ENCODE measurements around the gene NAXE. TPM values are rescaled to one million over a fixed set of nuclear protein-coding genes. Genes with fewer than 3 reads are reported as not detected.

NAXE gene
- total RNA-seq, 1 experiment from 2014 or later = 96.6 TPM

DNA sequence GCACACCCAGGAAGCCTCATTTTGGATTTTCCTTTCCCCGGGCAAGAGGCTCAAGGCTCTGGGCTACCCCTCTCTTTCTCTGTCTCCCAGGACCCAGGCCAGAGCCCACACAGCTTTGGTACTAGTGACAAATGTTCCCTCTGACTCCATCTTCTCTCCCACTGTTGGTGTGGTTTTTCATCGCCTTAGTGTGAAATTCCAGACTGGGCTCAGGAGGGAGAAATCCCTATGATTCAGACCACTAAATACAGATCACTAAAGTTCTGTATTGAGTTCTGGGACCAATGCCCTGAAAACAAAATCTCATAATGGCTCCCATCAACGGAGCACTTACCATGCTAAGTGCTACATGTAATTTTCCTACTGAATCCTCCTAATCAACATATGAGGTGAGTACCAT is 45.3 kb upstream of the NAXE start:
- Histone ChIP-seq H3K23me2 (ENCODE audit: insufficient read length, low read depth, low read length, poor library complexity, severe bottlenecking) (no peaks in the 10 kb centered on the region), H3K4me1 (ENCODE audit: insufficient read depth, low read length) (no peaks in the 10 kb centered on the region), H2BK15ac (ENCODE audit: low read depth, low read length) (no peak overlapping the region), H3K4ac (ENCODE audit: low read depth, low read length) (no peak overlapping the region), H4K91ac (ENCODE audit: insufficient read length, low read depth, low read length) (no peak overlapping the region), H4K8ac (replicated peaks; ENCODE audit: insufficient read length, low read depth, low read length) (no peak overlapping the region), H3K79me2 (ENCODE audit: insufficient read depth, low read length) (no peaks in the 10 kb centered on the region), H2AFZ (ENCODE audit: low read length) (no peak overlapping the region), H3K9ac (ENCODE audit: extremely low read depth, insufficient read length, low read length) (no peak overlapping the region), H3K9me3 (ENCODE audit: control insufficient read depth, low read depth, low read length) (no peaks in the 10 kb centered on the region), H3K79me1 (ENCODE audit: insufficient read depth, low read depth, low read length, poor library complexity, severe bottlenecking) (no peaks in the 10 kb centered on the region), H3K23ac (ENCODE audit: insufficient read length, low read depth, low read length) (no peak overlapping the region), H2AK5ac (ENCODE audit: insufficient read length, low read length) (no peak overlapping the region), H2BK20ac (ENCODE audit: low read depth, low read length, poor library complexity, severe bottlenecking) (no peak overlapping the region), H3K4me2 (ENCODE audit: insufficient read depth, insufficient read length, low read length) (no peak overlapping the region), H2BK120ac (ENCODE audit: low read depth, low read length, poor library complexity, severe bottlenecking) (no peak overlapping the region), H3T11ph (ENCODE audit: low read length) (no peak overlapping the region), H3K14ac (ENCODE audit: insufficient read depth, low read length) (no peak overlapping the region), H3K27me3 (ENCODE audit: insufficient read depth, low read length) (no peaks in the 10 kb centered on the region), H2BK12ac (ENCODE audit: insufficient read length, low read depth, low read length) (no peak overlapping the region), H3K56ac (ENCODE audit: insufficient read length, low read depth, low read length) (no peak overlapping the region), H4K5ac (ENCODE audit: insufficient read length, low read depth, low read length) (no peak overlapping the region), H3K27ac (ENCODE audit: insufficient read length, low read depth, low read length) (no peak overlapping the region), H3K18ac (ENCODE audit: insufficient read length, low read depth, low read length) (no peak overlapping the region), H2BK5ac (ENCODE audit: insufficient read length, low read length) (no peak overlapping the region), H4K20me1 (ENCODE audit: control insufficient read depth, insufficient read depth, insufficient read length) (no peaks in the 10 kb centered on the region)
- DNase-seq = no peak
- Mint-ChIP-seq H3K4me3 (no peak overlapping the region), H3K27ac (no peak overlapping the region; a peak in 2 of 7 replicates), H3K27me3 (ENCODE audit: low read depth) (no peaks in the 10 kb centered on the region), H3K4me1 (no peaks in the 10 kb centered on the region), H3K9me3 (no peaks in the 10 kb centered on the region), H3K36me3 (ENCODE audit: insufficient read depth in 1 of 3, low read depth in 3 of 3) (peaks cover 5 to 45% (median 30%) of the 10 kb centered on the region in 3 experiments)
- TF ChIP-seq, protein P1, sequence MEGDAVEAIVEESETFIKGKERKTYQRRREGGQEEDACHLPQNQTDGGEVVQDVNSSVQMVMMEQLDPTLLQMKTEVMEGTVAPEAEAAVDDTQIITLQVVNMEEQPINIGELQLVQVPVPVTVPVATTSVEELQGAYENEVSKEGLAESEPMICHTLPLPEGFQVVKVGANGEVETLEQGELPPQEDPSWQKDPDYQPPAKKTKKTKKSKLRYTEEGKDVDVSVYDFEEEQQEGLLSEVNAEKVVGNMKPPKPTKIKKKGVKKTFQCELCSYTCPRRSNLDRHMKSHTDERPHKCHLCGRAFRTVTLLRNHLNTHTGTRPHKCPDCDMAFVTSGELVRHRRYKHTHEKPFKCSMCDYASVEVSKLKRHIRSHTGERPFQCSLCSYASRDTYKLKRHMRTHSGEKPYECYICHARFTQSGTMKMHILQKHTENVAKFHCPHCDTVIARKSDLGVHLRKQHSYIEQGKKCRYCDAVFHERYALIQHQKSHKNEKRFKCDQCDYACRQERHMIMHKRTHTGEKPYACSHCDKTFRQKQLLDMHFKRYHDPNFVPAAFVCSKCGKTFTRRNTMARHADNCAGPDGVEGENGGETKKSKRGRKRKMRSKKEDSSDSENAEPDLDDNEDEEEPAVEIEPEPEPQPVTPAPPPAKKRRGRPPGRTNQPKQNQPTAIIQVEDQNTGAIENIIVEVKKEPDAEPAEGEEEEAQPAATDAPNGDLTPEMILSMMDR (conservative IDR thresholded peaks at IDR 0.05) = no peak
- no CpG with 5 or more reads among the region's 3 CpGs for whole genome bisulfite sequencing (ENCODE audit: extremely low coverage, insufficient read length, low lambda C conversion rate)

Data from H9 (cell line).